H1 (cell line): ENCODE measurements around the gene MAML3. TPM values are rescaled to one million over a fixed set of nuclear protein-coding genes. Genes with fewer than 3 reads are reported as not detected.

Experiments used
- CTCF ChIA-PET: fragments of 300-600 bp; sonication (Branson Sonifier 250); formaldehyde crosslinking; loops from one replicate; lab custom pipeline; 2021; ENCODE audit not compliant: partially characterized antibody; lab: Charles Lee
- POLR2A ChIA-PET: fragments of 300-600 bp; sonication (Branson Sonifier 250); formaldehyde crosslinking; loops from one replicate; lab custom pipeline; 2021; ENCODE audit warnings: inconsistent platforms; ENCODE audit not compliant: partially characterized antibody; lab: Charles Lee
- DNase-seq, 2 experiments: peaks; one replicate each; pipeline versions ENCODE4 v3.0.0 to v3.0.0-alpha.2; 2010 to 2022; ENCODE audit warnings: low spot score in 2 of 2, low read depth in 1 of 2, mixed read lengths in 1 of 2
- FAIRE-seq: peaks from 2 replicates; lab custom pipeline; 2011; peaks lifted over from hg19 to GRCh38; lab: Jason Lieb, UNC
- H2AFZ ChIP-seq: 2 replicates; pipeline ENCODE4 v1.8.1; 2012; ENCODE audit warnings: low read length, inconsistent platforms
- H2AK5ac ChIP-seq: 2 replicates; pipeline ENCODE4 v1.6.1; 2013; ENCODE audit warnings: low read depth, low read length
- H2BK120ac ChIP-seq: replicated peaks from 2 replicates; pipeline ENCODE3; 2013; ENCODE audit warnings: low read depth, low read length, inconsistent platforms
- H2BK12ac ChIP-seq: 2 replicates; pipeline ENCODE4 v1.6.1; 2013; ENCODE audit warnings: low read depth, low read length
- H2BK15ac ChIP-seq: 2 replicates; pipeline ENCODE4 v1.6.1; 2013; ENCODE audit warnings: low read length
- H2BK20ac ChIP-seq: 2 replicates; pipeline ENCODE4 v1.6.1; 2013; ENCODE audit warnings: low read length
- H2BK5ac ChIP-seq: 2 replicates; pipeline ENCODE4 v1.6.1; 2013; ENCODE audit warnings: low read depth, low read length
- H3K14ac ChIP-seq: 2 replicates; pipeline ENCODE4 v1.6.1; 2013; ENCODE audit warnings: inconsistent platforms; ENCODE audit not compliant: insufficient read length
- H3K18ac ChIP-seq: 2 replicates; pipeline ENCODE4 v1.6.1; 2013; ENCODE audit warnings: low read length; ENCODE audit errors: extremely low read depth
- H3K23ac ChIP-seq: 2 replicates; pipeline ENCODE4 v1.6.1; 2013; ENCODE audit warnings: inconsistent platforms; ENCODE audit not compliant: insufficient read length
- H3K23me2 ChIP-seq: 2 replicates; pipeline ENCODE4 v1.6.1; 2013; ENCODE audit warnings: low read depth, low read length
- H3K27ac ChIP-seq: 2 replicates; pipeline ENCODE4 v1.6.1; 2011; ENCODE audit warnings: low read depth, low read length, inconsistent platforms
- H3K27me3 ChIP-seq, 4 experiments: replicated peaks in 1 of 4; 1 replicate in 1 of 4; 2 replicates in 3 of 4; pipeline versions ENCODE4 v1.6.1 to v1.8.1; 2011 to 2013; ENCODE audit warnings: low read length in 3 of 4, mild to moderate bottlenecking in 3 of 4, inconsistent platforms in 2 of 4, mixed read lengths in 2 of 4, moderate library complexity in 1 of 4; ENCODE audit not compliant: control insufficient read depth in 3 of 4, insufficient read depth in 3 of 4; ENCODE audit errors: extremely low read depth in 1 of 4
- H3K36me3 ChIP-seq, 4 experiments: 2 replicates each; pipeline versions ENCODE4 v1.6.1 to v1.8.1; 2011 to 2013; ENCODE audit warnings: mild to moderate bottlenecking in 4 of 4, low read length in 3 of 4, moderate library complexity in 2 of 4, control low read depth in 1 of 4, inconsistent platforms in 1 of 4; ENCODE audit not compliant: insufficient read depth in 4 of 4, control insufficient read depth in 2 of 4
- H3K4ac ChIP-seq: replicated peaks from 2 replicates; pipeline ENCODE3; 2013; ENCODE audit warnings: low read length, low read depth, mixed read lengths, inconsistent platforms; ENCODE audit not compliant: insufficient read length
- H3K4me1 ChIP-seq, 4 experiments: replicated peaks in 1 of 4; 1 replicate in 1 of 4; 2 replicates in 3 of 4; pipeline versions ENCODE4 v1.6.1 to v1.8.1; 2011 to 2013; ENCODE audit warnings: low read length in 3 of 4, inconsistent platforms in 2 of 4, mixed read lengths in 1 of 4; ENCODE audit not compliant: insufficient read depth in 4 of 4, control insufficient read depth in 3 of 4
- H3K4me2 ChIP-seq, 2 experiments: 2 replicates each; pipeline versions ENCODE4 v1.6.1 to v1.8.1; 2011 to 2013; ENCODE audit warnings: low read depth in 2 of 2, low read length in 2 of 2, control low read depth in 1 of 2, inconsistent platforms in 1 of 2, mild to moderate bottlenecking in 1 of 2; ENCODE audit not compliant: insufficient read depth in 1 of 2
- H3K4me3 ChIP-seq, 4 experiments: fragments of 200-600, 300-600 bp in 1 of 4; sonication (generic), shearing (Covaris generic), sonication (Bioruptor Twin) in 1 of 4; 2 replicates each; pipeline versions ENCODE4 v1.5.1 to v1.8.1; 2011 to 2016; ENCODE audit warnings: low read length in 4 of 4, low read depth in 3 of 4, control low read depth in 2 of 4, inconsistent platforms in 2 of 4, mild to moderate bottlenecking in 2 of 4, mixed read lengths in 1 of 4, moderate library complexity in 1 of 4; ENCODE audit not compliant: insufficient read depth in 2 of 4; ENCODE audit errors: extremely low read depth in 1 of 4
- H3K56ac ChIP-seq: replicated peaks from 2 replicates; pipeline ENCODE3; 2013; ENCODE audit warnings: low read depth, mild to moderate bottlenecking, mixed read lengths, low read length, inconsistent platforms; ENCODE audit not compliant: insufficient read length
- H3K79me1 ChIP-seq: 2 replicates; pipeline ENCODE4 v1.6.1; 2013; ENCODE audit warnings: low read depth, low read length, control low read depth
- H3K79me2 ChIP-seq, 2 experiments: 2 replicates each; pipeline versions ENCODE4 v1.6.1 to v1.8.1; 2012 to 2013; ENCODE audit warnings: low read length in 2 of 2, mild to moderate bottlenecking in 2 of 2, inconsistent platforms in 1 of 2; ENCODE audit not compliant: insufficient read depth in 2 of 2, control insufficient read depth in 1 of 2
- H3K9ac ChIP-seq, 4 experiments: replicated peaks in 1 of 4; 1 replicate in 1 of 4; 2 replicates in 3 of 4; pipeline versions ENCODE4 v1.6.1 to v1.8.1; 2011 to 2013; ENCODE audit warnings: low read depth in 3 of 4, low read length in 3 of 4, control low read depth in 2 of 4, mild to moderate bottlenecking in 2 of 4, moderate library complexity in 2 of 4, inconsistent platforms in 1 of 4; ENCODE audit errors: extremely low read depth in 1 of 4
- H3K9me3 ChIP-seq, 2 experiments: 2 replicates each; pipeline versions ENCODE4 v1.6.1 to v1.8.1; 2012 to 2013; ENCODE audit warnings: mild to moderate bottlenecking in 2 of 2, moderate library complexity in 2 of 2, control low read depth in 1 of 2, inconsistent platforms in 1 of 2, low read depth in 1 of 2, low read length in 1 of 2, mixed read lengths in 1 of 2; ENCODE audit not compliant: insufficient read depth in 2 of 2
- H4K20me1 ChIP-seq, 2 experiments: replicated peaks in 1 of 2; 2 replicates each; pipeline versions ENCODE3 to v1.8.1; 2011 to 2013; ENCODE audit warnings: inconsistent platforms in 2 of 2, low read length in 2 of 2, mild to moderate bottlenecking in 1 of 2; ENCODE audit not compliant: insufficient read depth in 2 of 2, control insufficient read depth in 1 of 2
- H4K5ac ChIP-seq: 2 replicates; pipeline ENCODE4 v1.6.1; 2013; ENCODE audit warnings: low read length, low read depth, mixed read lengths, inconsistent platforms; ENCODE audit not compliant: insufficient read length
- H4K8ac ChIP-seq: 2 replicates; pipeline ENCODE4 v1.8.0; 2013; ENCODE audit warnings: mild to moderate bottlenecking, moderate library complexity, low read length, inconsistent platforms; ENCODE audit not compliant: insufficient read depth; ENCODE audit errors: extremely low read depth
- H4K91ac ChIP-seq: replicated peaks from 2 replicates; pipeline ENCODE3; 2013; ENCODE audit warnings: low read length, mixed read lengths, inconsistent platforms; ENCODE audit not compliant: insufficient read length
- NANOG ChIP-seq: IDR thresholded peaks from 2 replicates; pipeline ENCODE4 v1.6.1; 2011; ENCODE audit warnings: low read length, low read depth, mild to moderate bottlenecking, inconsistent platforms; ENCODE audit not compliant: insufficient read depth, poor library complexity, severe bottlenecking
- POU5F1 ChIP-seq: IDR thresholded peaks from 2 replicates; pipeline ENCODE4 v1.6.1; 2011; ENCODE audit warnings: low read depth, mild to moderate bottlenecking, low read length, moderate library complexity
- SIRT6 ChIP-seq: IDR thresholded peaks from one replicate; pipeline ENCODE4 v1.7.1; 2012; ENCODE audit warnings: low read length, inconsistent platforms
- WGBS, 2 experiments: shearing (Covaris generic) in 1 of 2; methylation state at CpG; one replicate each; pipeline versions ENCODE4 v1.1.6 to v1.1.7; 2013 to 2015; ENCODE audit warnings: low lambda C conversion rate in 2 of 2, mixed read lengths in 2 of 2, inconsistent platforms in 1 of 2, low coverage in 1 of 2, missing lambda C conversion rate in 1 of 2; ENCODE audit not compliant: insufficient replicate concordance in 2 of 2, insufficient coverage in 1 of 2, insufficient read length in 1 of 2; ENCODE audit errors: extremely low coverage in 1 of 2, missing lambda C conversion rate in 1 of 2; 5-methylcytosine and 5-hydroxymethylcytosine counted together
- polyA plus RNA-seq, 7 experiments: library from polyadenylated mRNA; depleted of rRNA in 3 of 7; stranded (reverse) in 5 of 7; unstranded in 2 of 7; fragments of >200 nt in 5 of 7; fragments of 200-250 nt in 2 of 7; gene quantifications; 1 replicate in 5 of 7; 2 replicates in 1 of 7; 4 replicates in 1 of 7; pipeline versions ENCODE4 v1.2.1 to v1.2.3, GENCODE V29; 2011 to 2013; ENCODE audit warnings: missing spikeins in 2 of 7, mixed read lengths in 2 of 7
- total RNA-seq: library from RNA; stranded (reverse); fragmentation: NEBNext Ultra II Directional; extraction: Animal tissue kit (Norgen Biotek cat#: 25700); gene quantifications from 2 replicates; pipeline ENCODE4 v1.2.1, GENCODE V29; 2021
- TF ChIP-seq, protein P1 (sequence below): IDR thresholded peaks from 2 replicates; pipeline ENCODE4 v1.6.1; 2012; ENCODE audit warnings: inconsistent platforms

The MAML3 gene
- total and polyA plus RNA-seq, 2 of the 8 experiments (the other 6 are each of a cell fraction or from before 2014, with no cell fraction given), result 2.1 to 5.7 TPM

DNA sequence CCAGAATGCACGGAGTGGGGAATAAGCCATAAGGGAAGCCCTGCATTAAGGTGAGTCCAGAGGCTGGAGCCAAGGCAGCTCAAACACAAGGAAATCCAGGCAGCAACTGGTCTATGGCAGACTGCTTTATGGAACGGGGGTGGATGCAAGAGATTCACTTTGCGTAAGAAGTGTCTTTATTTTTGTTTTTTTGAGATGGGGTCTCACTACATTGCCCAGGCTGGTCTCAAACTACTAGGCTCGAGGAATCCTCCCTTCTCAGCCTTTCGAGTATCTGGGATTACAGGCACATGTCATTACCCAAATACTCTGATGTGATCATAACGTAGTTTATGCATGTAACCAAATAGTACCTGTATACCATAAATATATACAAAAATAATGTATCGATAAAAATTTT is 199.5 kb downstream of the MAML3 start:
- Histone ChIP-seq H3K79me2 (no peaks in the 10 kb centered on the region), H3K27me3 (no peaks in the 10 kb centered on the region), H4K8ac (no peak overlapping the region), H2AFZ (no peak overlapping the region), H3K23ac (no peak overlapping the region), H4K20me1 (no peaks in the 10 kb centered on the region), H3K4me3 (no peak overlapping the region), H4K5ac (no peak overlapping the region), H2BK5ac (no peak overlapping the region), H3K4me2 (no peak overlapping the region), H3K4ac (no peak overlapping the region), H3K56ac (no peak overlapping the region), H3K79me1 (no peaks in the 10 kb centered on the region), H3K9me3 (no peaks in the 10 kb centered on the region), H3K27ac (no peak overlapping the region), H2BK120ac (no peak overlapping the region), H2BK12ac (no peak overlapping the region), H2BK15ac (0 out of 2 replicates have a peak overlapping the region, but pooled peaks have one; percentile 36), H4K91ac (no peak overlapping the region), H3K23me2 (no peaks in the 10 kb centered on the region), H3K9ac (no peak overlapping the region), H2BK20ac (no peak overlapping the region), H3K14ac (no peak overlapping the region), H3K4me1 (peaks cover 0 to 2% (median 0%) of the 10 kb centered on the region in 4 experiments; a peak in 1 of 7 replicates), H3K36me3 (no peaks in the 10 kb centered on the region), H3K18ac (no peak overlapping the region), H2AK5ac (no peak overlapping the region)
- DNase-seq (no peak), FAIRE-seq (no peak)
- ChIA-PET POLR2A (no interaction called here), CTCF (interaction anchor here (0.9 to 1.3 kb wide), 3 partner anchors 24 to 298 kb away, joined by 3 to 4 read pairs (median 3); no protein-coding TSS in a partner anchor)
- WGBS, 2 experiments, result 89% methylated on average over 7 of the region's 7 CpGs; no CpG with 5 or more reads in 1 of the 2 experiments
- TF ChIP-seq, protein P1, sequence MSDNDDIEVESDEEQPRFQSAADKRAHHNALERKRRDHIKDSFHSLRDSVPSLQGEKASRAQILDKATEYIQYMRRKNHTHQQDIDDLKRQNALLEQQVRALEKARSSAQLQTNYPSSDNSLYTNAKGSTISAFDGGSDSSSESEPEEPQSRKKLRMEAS, result no peak
- TF ChIP-seq POU5F1 (no peak), NANOG (no peak), SIRT6 (no peak)
